ENCODE measurements around the gene FRRS1L.

DNA sequence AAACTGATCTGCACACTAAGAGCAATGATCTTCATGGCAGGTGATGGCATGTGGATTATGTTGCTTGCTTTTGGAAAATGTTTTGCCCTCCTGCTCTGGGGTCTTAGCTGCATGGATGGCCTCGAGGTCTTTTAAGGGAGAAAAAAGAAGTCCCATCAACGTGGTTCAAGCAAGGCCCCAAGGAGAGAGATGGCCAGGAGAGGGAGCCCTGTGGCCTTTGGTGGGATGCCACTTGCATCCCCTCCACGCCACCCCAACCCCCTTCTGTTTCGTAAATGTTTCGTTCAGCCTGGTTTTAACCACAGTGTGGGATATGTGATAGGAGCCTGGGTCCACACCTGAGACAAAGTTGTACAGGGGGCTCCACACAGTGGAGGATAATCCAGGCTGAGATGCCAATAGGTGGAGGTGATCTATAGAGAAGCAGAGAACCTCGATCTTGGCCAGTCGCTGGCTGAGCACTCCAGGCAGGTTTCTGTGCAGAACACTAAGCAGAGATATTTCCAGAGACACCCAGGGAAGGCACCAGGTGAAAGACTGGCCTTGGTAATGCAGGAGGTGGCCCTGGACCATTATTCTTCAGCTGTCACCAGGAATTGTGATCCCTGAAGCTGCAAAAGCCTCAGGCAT, 25.8 kb upstream of the FRRS1L start:
- TF ChIP-seq, protein P1, sequence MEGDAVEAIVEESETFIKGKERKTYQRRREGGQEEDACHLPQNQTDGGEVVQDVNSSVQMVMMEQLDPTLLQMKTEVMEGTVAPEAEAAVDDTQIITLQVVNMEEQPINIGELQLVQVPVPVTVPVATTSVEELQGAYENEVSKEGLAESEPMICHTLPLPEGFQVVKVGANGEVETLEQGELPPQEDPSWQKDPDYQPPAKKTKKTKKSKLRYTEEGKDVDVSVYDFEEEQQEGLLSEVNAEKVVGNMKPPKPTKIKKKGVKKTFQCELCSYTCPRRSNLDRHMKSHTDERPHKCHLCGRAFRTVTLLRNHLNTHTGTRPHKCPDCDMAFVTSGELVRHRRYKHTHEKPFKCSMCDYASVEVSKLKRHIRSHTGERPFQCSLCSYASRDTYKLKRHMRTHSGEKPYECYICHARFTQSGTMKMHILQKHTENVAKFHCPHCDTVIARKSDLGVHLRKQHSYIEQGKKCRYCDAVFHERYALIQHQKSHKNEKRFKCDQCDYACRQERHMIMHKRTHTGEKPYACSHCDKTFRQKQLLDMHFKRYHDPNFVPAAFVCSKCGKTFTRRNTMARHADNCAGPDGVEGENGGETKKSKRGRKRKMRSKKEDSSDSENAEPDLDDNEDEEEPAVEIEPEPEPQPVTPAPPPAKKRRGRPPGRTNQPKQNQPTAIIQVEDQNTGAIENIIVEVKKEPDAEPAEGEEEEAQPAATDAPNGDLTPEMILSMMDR (conservative IDR thresholded peaks at IDR 0.05): peak; percentile 65
- no peak for TF ChIP-seq EZH2 (IDR thresholded peaks at IDR 0.05; ENCODE audit: low read depth)

Measured in PC-9 (cell line).